Nephron (organoid): ENCODE results near the gene INPP5K.
"Not testable (repeated sequence)": the region's sequence is repeated elsewhere in the genome, so short reads cannot be mapped to it uniquely, and the experiment has no call there.

Source experiments
- H3K27ac Mint-ChIP-seq, 3 experiments: 2 replicates each; pipeline ENCODE4 v1.8.0; 2020; ENCODE audit warnings: mixed read lengths in 3 of 3, mild to moderate bottlenecking in 2 of 3, moderate library complexity in 1 of 3
- H3K27me3 Mint-ChIP-seq: 2 replicates; pipeline ENCODE4 v1.8.0; 2021; ENCODE audit warnings: low read depth, mild to moderate bottlenecking, moderate library complexity, mixed read lengths
- H3K36me3 Mint-ChIP-seq: 2 replicates; pipeline ENCODE4 v1.8.0; 2020; ENCODE audit warnings: low read depth, mixed read lengths
- H3K4me1 Mint-ChIP-seq: 2 replicates; pipeline ENCODE4 v1.8.0; 2020; ENCODE audit warnings: mixed read lengths
- H3K4me3 Mint-ChIP-seq, 3 experiments: 2 replicates each; pipeline ENCODE4 v1.8.0; 2020; ENCODE audit warnings: mild to moderate bottlenecking in 3 of 3, mixed read lengths in 3 of 3, moderate library complexity in 2 of 3
- H3K9me3 Mint-ChIP-seq: 2 replicates; pipeline ENCODE4 v1.8.0; 2020; ENCODE audit warnings: mixed read lengths
- CTCF ChIP-seq, 3 experiments: fragments of 200-600 bp; sonication (generic); IDR thresholded peaks; one replicate each; pipeline ENCODE4 v1.5.0; 2021; ENCODE audit warnings: antibody characterized with exemption in 3 of 3; ENCODE audit not compliant: unreplicated experiment in 3 of 3

Gene INPP5K

GRCh38 chr17:1455291-1455796 lies 61.1 kb downstream of the INPP5K start:
- H3K36me3 Mint-ChIP-seq: peaks cover 7% of the 10 kb centered on the region
- peaks cover 17% of the 10 kb centered on the region for H3K4me1 Mint-ChIP-seq
- H3K27ac Mint-ChIP-seq: peak overlapping the region; percentile 66 to 91 (median 71)
- no peaks in the 10 kb centered on the region for H3K9me3 Mint-ChIP-seq
- H3K4me3 Mint-ChIP-seq: peak overlapping the region; percentile 89 to 98 (median 91)
- H3K27me3 Mint-ChIP-seq: no peaks in the 10 kb centered on the region
- peak; percentile 51 to 62 (median 60) for TF ChIP-seq CTCF (IDR thresholded peaks at IDR 0.05; ENCODE audit: unreplicated experiment in 3 of 3)

- H3K4me1 Mint-ChIP-seq: peaks cover 17% of the 10 kb centered on the region
- H3K27me3 Mint-ChIP-seq: no peaks in the 10 kb centered on the region
- H3K9me3 Mint-ChIP-seq: no peaks in the 10 kb centered on the region
- H3K27ac Mint-ChIP-seq: peak overlapping the region; percentile 66 to 91 (median 78)
- TF ChIP-seq CTCF (IDR thresholded peaks at IDR 0.05; ENCODE audit: unreplicated experiment in 3 of 3): no peak
- H3K4me3 Mint-ChIP-seq: peak overlapping the region; percentile 89 to 98 (median 91)
- peaks cover 10% of the 10 kb centered on the region for H3K36me3 Mint-ChIP-seq
Observed at GRCh38 chr17:1454541-1454940, 61.9 kb downstream of the INPP5K start.

GRCh38 chr17:1453694-1454093 lies 62.7 kb downstream of the INPP5K start:
- not testable (repeated sequence) for H3K27me3 Mint-ChIP-seq, H3K9me3 Mint-ChIP-seq
- H3K4me3 Mint-ChIP-seq: peak overlapping the region; percentile 65 to 91 (median 71)
- H3K36me3 Mint-ChIP-seq: peaks cover 18% of the 10 kb centered on the region
- H3K27ac Mint-ChIP-seq: peak overlapping the region in 1 of 3 experiments; percentile 32
- peaks cover 17% of the 10 kb centered on the region for H3K4me1 Mint-ChIP-seq

- H3K27ac Mint-ChIP-seq: peak overlapping the region in 1 of 3 experiments; percentile 32
- no peaks in the 10 kb centered on the region for H3K27me3 Mint-ChIP-seq
- H3K36me3 Mint-ChIP-seq: peaks cover 19% of the 10 kb centered on the region
- H3K4me3 Mint-ChIP-seq: peak overlapping the region; percentile 65 to 91 (median 71)
- no peaks in the 10 kb centered on the region for H3K9me3 Mint-ChIP-seq
- TF ChIP-seq CTCF (IDR thresholded peaks at IDR 0.05; ENCODE audit: unreplicated experiment in 3 of 3): no peak
- peaks cover 17% of the 10 kb centered on the region for H3K4me1 Mint-ChIP-seq
Observed at GRCh38 chr17:1452836-1453235, 63.6 kb downstream of the INPP5K start.

GRCh38 chr17:1450261-1450660 lies 66.2 kb downstream of the INPP5K start:
- H3K27me3 Mint-ChIP-seq, H3K9me3 Mint-ChIP-seq, H3K4me3 Mint-ChIP-seq, H3K27ac Mint-ChIP-seq: not testable (repeated sequence)
- H3K4me1 Mint-ChIP-seq: peaks cover 20% of the 10 kb centered on the region
- H3K36me3 Mint-ChIP-seq: peaks cover 33% of the 10 kb centered on the region

DNA sequence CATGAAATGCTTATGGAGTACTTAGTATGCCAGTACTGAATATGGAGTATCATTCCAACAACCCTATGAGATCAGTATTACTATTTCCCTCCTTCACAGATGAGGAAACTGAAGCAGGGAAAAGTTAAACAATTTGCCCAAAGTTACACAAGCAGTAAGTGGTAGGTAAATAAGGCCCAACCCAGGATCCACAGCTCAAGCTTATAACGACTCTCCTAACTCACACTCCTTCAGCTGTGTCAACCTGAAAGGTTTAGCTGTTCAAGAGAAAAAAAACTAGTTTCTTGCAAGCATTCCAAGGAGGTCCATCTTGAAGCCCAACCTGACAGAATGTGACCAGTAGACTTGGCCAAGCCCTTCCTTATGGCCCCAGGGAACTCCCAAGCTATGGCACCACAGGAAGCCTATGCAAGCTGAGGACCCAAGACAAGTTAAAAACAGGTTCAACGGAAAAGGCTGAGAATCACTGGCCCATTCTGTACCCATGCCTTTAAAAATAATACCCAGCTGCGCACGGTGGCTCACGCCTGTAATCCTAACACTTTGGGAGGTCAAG lies 66.9 kb downstream of the INPP5K start:
- no peak overlapping the region for H3K27ac Mint-ChIP-seq
- H3K27me3 Mint-ChIP-seq: no peaks in the 10 kb centered on the region
- H3K4me1 Mint-ChIP-seq: peaks cover 15% of the 10 kb centered on the region
- no peak for TF ChIP-seq CTCF (IDR thresholded peaks at IDR 0.05; ENCODE audit: unreplicated experiment in 3 of 3)
- no peak overlapping the region for H3K4me3 Mint-ChIP-seq
- peaks cover 36% of the 10 kb centered on the region for H3K36me3 Mint-ChIP-seq
- H3K9me3 Mint-ChIP-seq: no peaks in the 10 kb centered on the region

- Mint-ChIP-seq H3K36me3 (peaks cover 31% of the 10 kb centered on the region), H3K27me3 (no peaks in the 10 kb centered on the region), H3K4me1 (peaks cover 7% of the 10 kb centered on the region), H3K27ac (no peak overlapping the region), H3K4me3 (no peak overlapping the region), H3K9me3 (no peaks in the 10 kb centered on the region)
- no peak for TF ChIP-seq CTCF (IDR thresholded peaks at IDR 0.05; ENCODE audit: unreplicated experiment in 3 of 3)
Observed at GRCh38 chr17:1447052-1447451, 69.4 kb downstream of the INPP5K start.
